SU-DHL-6 (cell line): ENCODE measurements around the gene TLL2.

Experiments used
- CTCF ChIP-seq: fragments of 200-600 bp; sonication (generic); IDR thresholded peaks from one replicate; pipeline ENCODE4 v1.5.1; 2017; ENCODE audit warnings: antibody characterized with exemption, mild to moderate bottlenecking, low read length, moderate library complexity; ENCODE audit not compliant: insufficient read depth, poor library complexity, severe bottlenecking
- EZH2phosphoT487 ChIP-seq: fragments of 200-600 bp; sonication (generic), shearing (Covaris generic); conservative IDR thresholded peaks from 2 replicates; pipeline ENCODE4 v1.6.1; 2018; ENCODE audit warnings: mild to moderate bottlenecking, antibody characterized with exemption, low read length, moderate library complexity, mixed read lengths

DNA sequence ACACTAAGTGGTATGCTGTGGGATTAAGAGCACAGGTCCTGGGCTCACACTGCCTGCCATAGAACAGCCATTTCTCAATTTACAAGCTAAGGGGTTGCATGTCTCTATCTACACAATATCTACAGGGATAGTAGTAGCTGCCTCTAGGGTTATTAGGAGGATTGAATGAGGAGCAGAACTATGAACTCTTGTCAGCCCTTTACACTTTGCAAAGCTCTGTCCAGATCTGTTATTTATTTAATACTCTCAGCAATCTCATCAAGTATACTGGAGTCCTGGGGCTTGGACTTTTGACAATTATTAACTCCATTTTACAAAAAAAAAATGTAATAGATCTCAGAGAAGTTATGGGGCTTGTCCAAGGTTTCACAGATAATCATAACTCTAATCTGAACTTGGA, 161.7 kb downstream of the TLL2 start:
- TF ChIP-seq CTCF (no peak), EZH2phosphoT487 (no peak)
